ENCODE results near the gene FTSJ1. TPM values are rescaled to one million over a fixed set of nuclear protein-coding genes. Genes with fewer than 3 reads are reported as not detected.
"Not testable (repeated sequence)": the region's sequence is repeated elsewhere in the genome, so short reads cannot be mapped to it uniquely, and the experiment has no call there.

The FTSJ1 gene
- total RNA-seq, 1 donor, result 55.0 TPM

GRCh38 chrX:48514126-48514806 lies 38.3 kb downstream of the FTSJ1 start:
- TF ChIP-seq CTCF (IDR thresholded peaks at IDR 0.05; ENCODE audit: insufficient read depth, low read length), result no peak
- no peak for DNase-seq (ENCODE audit: low read depth)
- no peak overlapping the region for H3K4me3 ChIP-seq (ENCODE audit: low read depth, low read length)

- TF ChIP-seq CTCF (IDR thresholded peaks at IDR 0.05; ENCODE audit: insufficient read depth, low read length), result no peak
- DNase-seq (ENCODE audit: low read depth), result no peak
- H3K4me3 ChIP-seq (ENCODE audit: low read depth, low read length), result no peak overlapping the region
These were observed 39.0 kb downstream of the FTSJ1 start for GRCh38 chrX:48514868-48515460.

- TF ChIP-seq CTCF (IDR thresholded peaks at IDR 0.05; ENCODE audit: insufficient read depth, low read length), result no peak
- DNase-seq (ENCODE audit: low read depth), result no peak
- H3K4me3 ChIP-seq (ENCODE audit: low read depth, low read length), result no peak overlapping the region
These were observed 39.8 kb downstream of the FTSJ1 start for GRCh38 chrX:48515842-48516241.

GRCh38 chrX:48516285-48516684 lies 40.3 kb downstream of the FTSJ1 start:
- H3K4me3 ChIP-seq (ENCODE audit: low read depth, low read length), result no peak overlapping the region
- no peak for TF ChIP-seq CTCF (IDR thresholded peaks at IDR 0.05; ENCODE audit: insufficient read depth, low read length)
- no peak for DNase-seq (ENCODE audit: low read depth)

- no peak for TF ChIP-seq CTCF (IDR thresholded peaks at IDR 0.05; ENCODE audit: insufficient read depth, low read length)
- no peak for DNase-seq (ENCODE audit: low read depth)
- H3K4me3 ChIP-seq (ENCODE audit: low read depth, low read length), result no peak overlapping the region
These were observed 41.0 kb downstream of the FTSJ1 start for GRCh38 chrX:48516987-48517386.

- not testable (repeated sequence) for DNase-seq (ENCODE audit: low read depth); H3K4me3 ChIP-seq (ENCODE audit: low read depth, low read length)
These were observed 43.5 kb downstream of the FTSJ1 start for GRCh38 chrX:48519481-48519880.

- no peak for DNase-seq (ENCODE audit: low read depth)
These were observed 44.5 kb downstream of the FTSJ1 start for GRCh38 chrX:48520455-48520854.

More at GRCh38 chrX:48520455-48520854, 44.5 kb downstream of the FTSJ1 start:
- no peak overlapping the region for H3K4me3 ChIP-seq (ENCODE audit: low read depth, low read length)
- no peak for TF ChIP-seq CTCF (IDR thresholded peaks at IDR 0.05; ENCODE audit: insufficient read depth, low read length)
